ENCODE measurements around the gene PCDHB1.
"Not testable (repeated sequence)": the region's sequence is repeated elsewhere in the genome, so short reads cannot be mapped to it uniquely, and the experiment has no call there.

Gene PCDHB1

DNA sequence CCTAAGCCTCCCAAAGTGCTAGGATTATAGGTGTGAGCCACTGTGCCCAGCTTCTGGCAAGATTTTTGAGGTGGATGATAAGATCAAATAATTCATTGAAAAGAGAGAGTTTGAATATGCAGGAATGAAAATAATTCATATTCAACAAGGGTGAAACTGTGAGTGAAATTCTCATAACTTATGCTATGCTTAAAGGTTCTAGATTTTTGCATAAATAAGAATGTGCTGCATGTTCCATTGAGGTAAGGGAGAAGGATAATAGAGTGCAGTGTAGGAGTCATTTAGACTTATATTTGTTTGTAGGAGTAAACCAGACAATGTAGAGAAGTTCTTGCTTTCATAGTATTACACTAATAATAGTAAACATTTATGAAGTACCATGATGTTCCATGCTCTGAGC is 31.1 kb downstream of the PCDHB1 start:
- Histone ChIP-seq H3K4me1 (ENCODE audit: insufficient read depth, insufficient read length) (no peaks in the 10 kb centered on the region), H3K9ac (ENCODE audit: insufficient read length, low read depth) (no peak overlapping the region), H3K9me3 (ENCODE audit: insufficient read depth, low read length) (no peaks in the 10 kb centered on the region), H3K36me3 (ENCODE audit: insufficient read depth, insufficient read length, low read length) (no peaks in the 10 kb centered on the region), H3K27me3 (ENCODE audit: insufficient read depth, insufficient read length) (no peaks in the 10 kb centered on the region), H3K4me3 (ENCODE audit: insufficient read length, low read depth) (no peak overlapping the region)
- TF ChIP-seq SUZ12 (IDR thresholded peaks at IDR 0.05; ENCODE audit: extremely low read depth, insufficient read depth, insufficient read length) (no peak), ZNF274 (IDR thresholded peaks at IDR 0.05; ENCODE audit: low read depth, low read length) (no peak), YY1 (IDR thresholded peaks at IDR 0.05; ENCODE audit: insufficient read depth, insufficient read length) (no peak)
- DNase-seq (ENCODE audit: low read depth, low spot score): no peak

GRCh38 chr5:141084487-141084989 is 33.4 kb downstream of the PCDHB1 start:
- Histone ChIP-seq H3K9ac (ENCODE audit: insufficient read length, low read depth) (no peak overlapping the region), H3K9me3 (ENCODE audit: insufficient read depth, low read length) (no peaks in the 10 kb centered on the region), H3K4me1 (ENCODE audit: insufficient read depth, insufficient read length) (no peaks in the 10 kb centered on the region), H3K4me3 (ENCODE audit: insufficient read length, low read depth) (no peak overlapping the region), H3K36me3 (ENCODE audit: insufficient read depth, insufficient read length, low read length) (no peaks in the 10 kb centered on the region), H3K27me3 (ENCODE audit: insufficient read depth, insufficient read length) (no peaks in the 10 kb centered on the region)
- DNase-seq (ENCODE audit: low read depth, low spot score): no peak
- TF ChIP-seq YY1 (IDR thresholded peaks at IDR 0.05; ENCODE audit: insufficient read depth, insufficient read length) (no peak), SUZ12 (IDR thresholded peaks at IDR 0.05; ENCODE audit: extremely low read depth, insufficient read depth, insufficient read length) (no peak), ZNF274 (IDR thresholded peaks at IDR 0.05; ENCODE audit: low read depth, low read length) (no peak)

- Histone ChIP-seq H3K4me3 (ENCODE audit: insufficient read length, low read depth) (peak within 1 kb of the TSS; percentile 69), H3K4me1 (ENCODE audit: insufficient read depth, insufficient read length) (no peaks in the 10 kb centered on the region), H3K9me3 (ENCODE audit: insufficient read depth, low read length) (peaks cover 14% of the 10 kb centered on the region), H3K36me3 (ENCODE audit: insufficient read depth, insufficient read length, low read length) (peaks cover 13% of the 10 kb centered on the region), H3K9ac (ENCODE audit: insufficient read length, low read depth) (peak within 1 kb of the TSS; percentile 86), H3K27me3 (ENCODE audit: insufficient read depth, insufficient read length) (no peaks in the 10 kb centered on the region)
- TF ChIP-seq SUZ12 (IDR thresholded peaks at IDR 0.05; ENCODE audit: extremely low read depth, insufficient read depth, insufficient read length) (no peak), ZNF274 (IDR thresholded peaks at IDR 0.05; ENCODE audit: low read depth, low read length) (no peak), YY1 (IDR thresholded peaks at IDR 0.05; ENCODE audit: insufficient read depth, insufficient read length) (no peak)
- peak; percentile 84 for DNase-seq (ENCODE audit: low read depth, low spot score)
Observed at GRCh38 chr5:141094481-141095262, 43.5 kb downstream of the PCDHB1 start, which contains the start of gene PCDHB2. Gene PCDHB2 (plus strand): TSS chr5:141094615. CDS start chr5:141094791, 176 bp downstream.

DNA sequence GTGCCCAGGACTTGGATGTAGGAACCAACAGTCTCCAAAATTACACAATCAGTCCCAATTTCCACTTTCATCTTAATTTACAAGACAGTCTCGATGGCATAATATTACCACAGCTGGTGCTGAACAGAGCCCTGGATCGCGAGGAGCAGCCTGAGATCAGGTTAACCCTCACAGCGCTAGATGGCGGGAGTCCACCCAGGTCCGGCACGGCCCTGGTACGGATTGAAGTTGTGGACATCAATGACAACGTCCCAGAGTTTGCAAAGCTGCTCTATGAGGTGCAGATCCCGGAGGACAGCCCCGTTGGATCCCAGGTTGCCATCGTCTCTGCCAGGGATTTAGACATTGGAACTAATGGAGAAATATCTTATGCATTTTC is 44.1 kb downstream of the PCDHB1 start:
- no peaks in the 10 kb centered on the region for H3K4me1 ChIP-seq (ENCODE audit: insufficient read depth, insufficient read length)
- peak overlapping the region; percentile 86 for H3K9ac ChIP-seq (ENCODE audit: insufficient read length, low read depth)
- peak overlapping the region; percentile 69 for H3K4me3 ChIP-seq (ENCODE audit: insufficient read length, low read depth)

DNA sequence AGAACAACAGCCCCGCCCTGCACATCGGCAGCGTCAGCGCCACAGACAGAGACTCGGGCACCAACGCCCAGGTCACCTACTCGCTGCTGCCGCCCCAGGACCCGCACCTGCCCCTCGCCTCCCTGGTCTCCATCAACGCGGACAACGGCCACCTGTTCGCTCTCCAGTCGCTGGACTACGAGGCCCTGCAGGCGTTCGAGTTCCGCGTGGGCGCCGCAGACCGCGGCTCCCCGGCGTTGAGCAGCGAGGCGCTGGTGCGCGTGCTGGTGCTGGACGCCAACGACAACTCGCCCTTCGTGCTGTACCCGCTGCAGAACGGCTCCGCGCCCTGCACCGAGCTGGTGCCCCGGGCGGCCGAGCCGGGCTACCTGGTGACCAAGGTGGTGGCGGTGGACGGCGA is 45.0 kb downstream of the PCDHB1 start:
- H3K9me3 ChIP-seq (ENCODE audit: insufficient read depth, low read length): peaks cover 14% of the 10 kb centered on the region
- H3K9ac ChIP-seq (ENCODE audit: insufficient read length, low read depth); DNase-seq (ENCODE audit: low read depth, low spot score); H3K4me3 ChIP-seq (ENCODE audit: insufficient read length, low read depth); H3K4me1 ChIP-seq (ENCODE audit: insufficient read depth, insufficient read length); H3K27me3 ChIP-seq (ENCODE audit: insufficient read depth, insufficient read length): not testable (repeated sequence)
- H3K36me3 ChIP-seq (ENCODE audit: insufficient read depth, insufficient read length, low read length): peaks cover 22% of the 10 kb centered on the region

More for the DNA sequence above, 44.1 kb downstream of the PCDHB1 start:
- peaks cover 14% of the 10 kb centered on the region for H3K9me3 ChIP-seq (ENCODE audit: insufficient read depth, low read length)
- TF ChIP-seq ZNF274 (IDR thresholded peaks at IDR 0.05; ENCODE audit: low read depth, low read length) (no peak), SUZ12 (IDR thresholded peaks at IDR 0.05; ENCODE audit: extremely low read depth, insufficient read depth, insufficient read length) (no peak), YY1 (IDR thresholded peaks at IDR 0.05; ENCODE audit: insufficient read depth, insufficient read length) (no peak)
- no peaks in the 10 kb centered on the region for H3K27me3 ChIP-seq (ENCODE audit: insufficient read depth, insufficient read length)
- no peak for DNase-seq (ENCODE audit: low read depth, low spot score)
- H3K36me3 ChIP-seq (ENCODE audit: insufficient read depth, insufficient read length, low read length): peaks cover 13% of the 10 kb centered on the region

DNA sequence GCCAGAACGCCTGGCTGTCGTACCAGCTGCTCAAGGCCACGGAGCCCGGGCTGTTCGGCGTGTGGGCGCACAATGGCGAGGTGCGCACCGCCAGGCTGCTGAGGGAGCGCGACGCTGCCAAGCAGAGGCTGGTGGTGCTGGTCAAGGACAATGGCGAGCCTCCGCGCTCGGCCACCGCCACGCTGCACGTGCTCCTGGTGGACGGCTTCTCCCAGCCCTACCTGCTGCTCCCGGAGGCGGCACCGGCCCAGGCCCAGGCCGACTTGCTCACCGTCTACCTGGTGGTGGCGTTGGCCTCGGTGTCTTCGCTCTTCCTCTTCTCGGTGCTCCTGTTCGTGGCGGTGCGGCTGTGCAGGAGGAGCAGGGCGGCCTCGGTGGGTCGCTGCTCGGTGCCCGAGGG is 45.4 kb downstream of the PCDHB1 start:
- not testable (repeated sequence) for H3K4me1 ChIP-seq (ENCODE audit: insufficient read depth, insufficient read length); DNase-seq (ENCODE audit: low read depth, low spot score); H3K9ac ChIP-seq (ENCODE audit: insufficient read length, low read depth); H3K27me3 ChIP-seq (ENCODE audit: insufficient read depth, insufficient read length); H3K4me3 ChIP-seq (ENCODE audit: insufficient read length, low read depth)
- Histone ChIP-seq H3K9me3 (ENCODE audit: insufficient read depth, low read length) (peaks cover 14% of the 10 kb centered on the region), H3K36me3 (ENCODE audit: insufficient read depth, insufficient read length, low read length) (peaks cover 22% of the 10 kb centered on the region)

GRCh38 chr5:141100243-141100805 is 49.1 kb downstream of the PCDHB1 start, which contains the start of gene PCDHB3:
Gene PCDHB3 (plus strand): TSS chr5:141100473. CDS start chr5:141100650, 177 bp downstream.
- peaks cover 25% of the 10 kb centered on the region for H3K36me3 ChIP-seq (ENCODE audit: insufficient read depth, insufficient read length, low read length)

More at GRCh38 chr5:141100243-141100805, 49.1 kb downstream of the PCDHB1 start, which contains the start of gene PCDHB3:
- Histone ChIP-seq H3K9ac (ENCODE audit: insufficient read length, low read depth) (no peak within 1 kb of the TSS), H3K27me3 (ENCODE audit: insufficient read depth, insufficient read length) (no peaks in the 10 kb centered on the region), H3K4me1 (ENCODE audit: insufficient read depth, insufficient read length) (no peaks in the 10 kb centered on the region), H3K4me3 (ENCODE audit: insufficient read length, low read depth) (no peak within 1 kb of the TSS), H3K9me3 (ENCODE audit: insufficient read depth, low read length) (peaks cover 6% of the 10 kb centered on the region; the same call in 1 of the 2 replicates)
- TF ChIP-seq YY1 (IDR thresholded peaks at IDR 0.05; ENCODE audit: insufficient read depth, insufficient read length) (no peak), SUZ12 (IDR thresholded peaks at IDR 0.05; ENCODE audit: extremely low read depth, insufficient read depth, insufficient read length) (no peak), ZNF274 (IDR thresholded peaks at IDR 0.05; ENCODE audit: low read depth, low read length) (no peak)
- DNase-seq (ENCODE audit: low read depth, low spot score): no peak
